Duodenal mucosa (tissue), 2 donors: ENCODE data around the gene NCLN.
"Not testable (repeated sequence)": the region's sequence is repeated elsewhere in the genome, so short reads cannot be mapped to it uniquely, and the experiment has no call there.

Source experiments
- H3K27ac ChIP-seq: one replicate; pipeline ENCODE4 v1.7.0; 2013; ENCODE audit warnings: low read depth, low read length
- H3K27me3 ChIP-seq, 2 donors: one replicate each; pipeline ENCODE4 v1.7.0; 2013; ENCODE audit warnings: low read length in 2 of 2, control low read depth in 1 of 2; ENCODE audit not compliant: insufficient read depth in 2 of 2, control insufficient read depth in 1 of 2
- H3K36me3 ChIP-seq, 2 donors: one replicate each; pipeline ENCODE4 v1.7.0; 2013; ENCODE audit warnings: low read length in 2 of 2, control low read depth in 1 of 2; ENCODE audit not compliant: insufficient read depth in 2 of 2, control insufficient read depth in 1 of 2
- H3K4me1 ChIP-seq, 2 donors: one replicate each; pipeline ENCODE4 v1.7.0; 2013; ENCODE audit warnings: low read length in 2 of 2, control low read depth in 1 of 2; ENCODE audit not compliant: insufficient read depth in 2 of 2, control insufficient read depth in 1 of 2
- H3K4me3 ChIP-seq, 2 donors: one replicate each; pipeline ENCODE4 v1.7.0; 2013; ENCODE audit warnings: low read length in 2 of 2, low read depth in 1 of 2
- H3K9ac ChIP-seq, 2 donors: one replicate each; pipeline ENCODE4 v1.7.0; 2013; ENCODE audit warnings: low read length in 2 of 2, low read depth in 1 of 2
- H3K9me3 ChIP-seq, 2 donors: one replicate each; pipeline ENCODE4 v1.7.0; 2013; ENCODE audit warnings: low read length in 2 of 2, control low read depth in 1 of 2; ENCODE audit not compliant: control insufficient read depth in 1 of 2

Gene NCLN

DNA sequence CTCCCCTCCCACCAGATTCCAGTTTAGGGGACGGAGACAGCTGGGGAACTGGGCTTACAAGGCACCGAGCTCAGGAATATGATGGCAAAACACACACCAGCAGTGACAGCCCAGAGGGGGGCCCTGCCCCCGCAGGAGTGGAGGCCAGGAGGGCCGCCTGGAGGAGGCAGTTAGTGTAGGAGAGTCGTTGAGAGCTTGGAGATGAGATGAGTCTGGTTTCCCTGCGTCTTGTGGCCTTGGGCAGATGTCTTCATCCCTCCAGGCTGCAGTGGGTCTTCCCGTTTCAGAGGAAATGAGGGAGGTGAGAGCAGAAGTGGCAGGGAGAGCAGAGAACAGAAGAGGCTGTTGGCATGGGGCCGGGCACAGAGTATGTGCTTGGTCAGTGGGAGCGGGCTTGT, 43.6 kb downstream of the NCLN start:
- Histone ChIP-seq H3K4me1 (no peaks in the 10 kb centered on the region), H3K36me3 (no peaks in the 10 kb centered on the region), H3K27ac (no peak overlapping the region), H3K27me3 (peaks cover 38 to 41% of the 10 kb centered on the region in 2 donors), H3K9me3 (no peaks in the 10 kb centered on the region), H3K4me3 (no peak overlapping the region), H3K9ac (no peak overlapping the region)

DNA sequence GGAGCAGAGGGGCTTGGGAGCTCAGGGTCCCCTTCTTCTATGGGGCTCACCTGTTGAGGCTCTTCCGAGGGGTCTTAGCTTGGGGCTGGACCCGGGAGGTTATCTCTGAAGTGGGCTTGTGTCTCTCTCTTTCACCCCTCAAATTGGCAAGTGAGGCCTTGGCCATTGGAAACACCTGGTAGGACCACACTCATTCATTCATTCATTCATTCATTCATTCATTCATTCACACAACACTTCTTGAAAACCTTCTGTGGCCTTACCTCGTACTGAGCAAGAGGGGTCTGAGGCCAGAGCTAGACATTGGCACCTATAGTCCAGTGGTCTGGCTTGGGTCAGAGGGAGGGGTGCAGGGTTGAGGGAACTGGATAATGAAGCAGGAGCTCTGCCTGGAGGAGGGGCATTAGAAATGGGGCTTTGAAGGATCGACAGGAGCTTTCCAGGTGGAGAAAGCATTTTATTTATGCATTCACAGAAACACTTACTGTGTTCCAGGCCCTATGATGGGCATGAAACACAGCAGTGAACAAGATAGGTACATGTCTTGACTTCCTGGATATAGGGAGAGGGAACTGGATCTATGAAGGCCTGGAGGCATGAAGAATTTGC, 44.3 kb downstream of the NCLN start:
- Histone ChIP-seq H3K27ac (no peak overlapping the region), H3K4me1 (no peaks in the 10 kb centered on the region), H3K27me3 (peaks cover 38 to 41% of the 10 kb centered on the region in 2 donors)

DNA sequence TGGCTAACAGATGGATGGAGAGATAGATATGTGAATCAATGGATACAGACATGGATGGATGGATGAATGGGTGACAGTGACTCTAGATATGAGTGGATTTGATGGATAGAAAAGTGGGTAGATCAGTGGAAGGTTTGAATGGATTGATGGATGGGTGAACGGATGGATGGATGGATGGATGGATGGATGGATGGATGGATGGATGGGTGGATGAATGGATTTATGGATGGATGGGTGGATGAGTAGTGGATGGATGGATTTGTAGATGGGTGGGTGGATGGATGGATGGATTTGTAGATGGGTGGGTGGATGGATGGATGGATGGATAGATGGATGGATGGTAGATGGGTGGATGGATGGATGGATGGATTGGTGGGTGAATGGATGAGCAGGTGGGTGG, 45.6 kb downstream of the NCLN start:
- H3K36me3 ChIP-seq, result no peaks in the 10 kb centered on the region
- no peak overlapping the region for H3K27ac ChIP-seq
- H3K4me1 ChIP-seq, result no peaks in the 10 kb centered on the region
- H3K27me3 ChIP-seq, result peaks cover 29 to 35% of the 10 kb centered on the region in 2 donors
- H3K9ac ChIP-seq, result no peak overlapping the region
- no peak overlapping the region for H3K4me3 ChIP-seq
- no peaks in the 10 kb centered on the region for H3K9me3 ChIP-seq

More for the DNA sequence above, 44.3 kb downstream of the NCLN start:
- Histone ChIP-seq H3K9me3 (no peaks in the 10 kb centered on the region), H3K36me3 (no peaks in the 10 kb centered on the region), H3K9ac (no peak overlapping the region), H3K4me3 (no peak overlapping the region)

DNA sequence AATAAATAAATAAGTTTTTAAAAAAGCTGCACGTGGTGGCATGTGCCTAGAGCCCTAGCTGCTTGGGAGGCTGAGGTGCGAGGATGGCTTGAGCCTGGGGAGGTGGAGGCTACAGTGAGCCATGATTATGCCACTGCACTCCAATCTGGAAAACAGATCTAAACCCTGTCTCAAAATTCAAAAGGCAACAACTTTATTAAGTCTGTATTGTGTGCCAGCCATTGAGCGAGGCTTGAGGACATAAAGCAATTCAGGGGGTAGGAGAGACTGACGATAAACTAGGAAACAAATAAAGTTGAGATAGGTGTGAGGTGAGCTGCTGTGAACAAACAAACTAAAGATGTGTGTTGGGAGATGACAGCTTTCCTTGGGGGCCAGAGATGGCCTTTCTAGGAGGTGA, 47.4 kb downstream of the NCLN start:
- H3K4me1 ChIP-seq, result no peaks in the 10 kb centered on the region
- H3K9me3 ChIP-seq, result no peaks in the 10 kb centered on the region
- H3K4me3 ChIP-seq, result no peak overlapping the region
- no peak overlapping the region for H3K27ac ChIP-seq
- no peaks in the 10 kb centered on the region for H3K36me3 ChIP-seq
- H3K9ac ChIP-seq, result no peak overlapping the region
- peaks cover 11 to 18% of the 10 kb centered on the region in 2 donors for H3K27me3 ChIP-seq

DNA sequence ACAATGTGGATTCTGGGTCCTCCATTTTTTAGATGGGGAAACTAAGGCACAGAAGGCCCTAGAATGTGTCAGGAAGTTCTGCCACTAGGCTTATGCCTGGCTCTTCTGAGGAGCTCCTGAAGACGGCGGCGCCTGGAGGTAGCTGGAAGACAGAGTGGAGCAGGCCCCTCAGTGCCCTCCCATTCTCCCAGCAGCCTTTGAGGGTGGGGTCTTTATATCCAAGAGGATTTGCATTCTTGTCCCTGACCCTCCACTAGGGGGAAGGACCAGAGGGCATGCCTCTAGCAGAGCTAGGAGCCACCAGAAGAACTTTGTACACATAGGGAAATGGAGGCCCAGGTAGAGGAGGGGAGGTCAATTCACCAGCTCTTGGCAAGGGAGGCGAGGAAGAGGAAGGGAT, 48.1 kb downstream of the NCLN start:
- Histone ChIP-seq H3K9me3 (no peaks in the 10 kb centered on the region), H3K27ac (no peak overlapping the region), H3K9ac (no peak overlapping the region), H3K36me3 (no peaks in the 10 kb centered on the region), H3K4me1 (no peaks in the 10 kb centered on the region), H3K4me3 (no peak overlapping the region), H3K27me3 (peaks cover 9 to 13% of the 10 kb centered on the region in 2 donors)

DNA sequence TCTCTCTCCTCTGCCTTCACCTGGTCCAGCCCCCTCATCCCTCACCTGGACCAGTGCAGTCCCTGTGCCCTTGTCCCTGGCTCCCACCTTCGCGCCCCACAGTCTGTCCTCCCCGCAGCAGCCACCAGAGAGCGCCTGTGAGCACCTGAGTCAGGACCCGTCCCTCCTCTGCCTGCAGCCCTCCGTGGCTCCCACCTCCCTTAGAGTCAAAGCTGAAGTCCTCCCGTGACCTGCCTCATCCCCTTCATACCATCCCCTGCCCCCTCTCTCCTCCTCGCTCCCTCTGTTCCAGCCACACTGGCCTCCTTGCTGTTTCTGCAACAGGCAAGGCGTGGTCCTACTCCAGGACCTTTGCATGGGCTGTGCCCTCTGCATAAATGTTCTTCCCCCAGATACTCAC, 49.1 kb downstream of the NCLN start:
- Histone ChIP-seq H3K27ac (no peak overlapping the region), H3K4me1 (no peaks in the 10 kb centered on the region), H3K27me3 (peaks cover 0 to 9% of the 10 kb centered on the region in 2 donors), H3K36me3 (no peaks in the 10 kb centered on the region), H3K4me3 (no peak overlapping the region), H3K9ac (no peak overlapping the region), H3K9me3 (no peaks in the 10 kb centered on the region)

DNA sequence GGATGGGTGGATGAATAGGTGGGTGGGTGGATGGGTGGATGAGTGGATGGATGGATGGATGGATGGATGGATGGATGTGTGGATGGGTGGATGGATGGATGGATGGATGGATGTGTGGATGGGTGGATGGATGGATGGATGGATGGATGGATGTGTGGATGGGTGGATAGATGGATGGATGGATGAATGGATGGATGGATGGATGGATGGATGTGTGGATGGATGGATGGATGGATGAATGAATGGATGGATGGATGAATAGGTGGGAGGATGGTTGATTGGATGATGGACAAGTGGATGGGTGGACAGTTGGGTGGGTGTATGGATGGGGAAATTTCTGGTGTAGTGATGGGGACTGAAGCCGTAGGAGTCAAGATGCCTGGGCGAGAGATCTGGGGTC, 49.9 kb downstream of the NCLN start:
- H3K4me1 ChIP-seq, H3K27me3 ChIP-seq, H3K4me3 ChIP-seq, H3K9me3 ChIP-seq, H3K36me3 ChIP-seq, H3K27ac ChIP-seq, H3K9ac ChIP-seq: not testable (repeated sequence)

DNA sequence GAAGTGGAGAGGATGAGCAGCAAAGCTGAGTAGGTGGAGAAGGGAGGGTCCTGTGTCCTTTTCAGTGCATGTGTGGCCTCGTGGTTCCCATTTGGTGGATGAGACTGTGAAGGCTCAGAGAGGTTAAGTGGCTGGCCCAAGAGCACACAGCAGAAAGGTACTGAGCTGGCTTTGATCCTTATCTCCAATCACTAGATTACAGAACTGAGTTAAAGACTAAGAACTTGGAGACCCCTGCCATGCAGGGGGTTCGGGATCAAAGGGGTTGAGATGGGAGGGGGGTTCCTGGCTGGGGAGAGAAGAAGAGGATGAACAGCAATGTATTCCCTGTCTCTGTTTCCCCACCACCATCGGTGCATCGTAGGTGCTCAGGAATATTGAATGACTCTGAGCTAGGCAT, 50.5 kb downstream of the NCLN start:
- no peaks in the 10 kb centered on the region for H3K4me1 ChIP-seq
- no peak overlapping the region for H3K27ac ChIP-seq
- H3K4me3 ChIP-seq, result no peak overlapping the region

DNA sequence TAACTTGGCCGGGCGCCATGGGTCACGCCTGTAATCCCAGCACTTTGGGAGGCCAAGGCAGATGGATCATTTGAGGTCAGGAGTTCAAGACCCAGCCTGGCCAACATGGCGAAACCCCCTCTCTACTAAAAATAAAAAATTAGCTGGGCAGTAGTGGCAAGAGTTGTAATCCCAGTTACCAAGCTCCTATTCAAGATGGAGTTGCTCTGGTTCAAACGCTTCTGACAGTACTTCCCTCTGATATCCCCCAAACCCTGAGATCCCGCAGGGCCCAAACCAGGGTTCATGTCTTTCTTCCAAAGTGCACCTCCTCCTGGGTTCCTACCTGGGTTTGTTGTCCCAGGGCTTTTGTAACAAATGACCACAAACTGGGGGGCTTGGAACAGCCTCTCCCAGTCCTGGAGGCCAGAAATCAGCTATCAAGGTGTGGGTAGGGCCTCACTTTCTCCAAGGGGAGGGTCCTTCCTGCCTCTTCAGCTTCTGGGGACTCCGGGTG, 52.4 kb downstream of the NCLN start:
- Histone ChIP-seq H3K9ac (no peak overlapping the region), H3K9me3 (no peaks in the 10 kb centered on the region), H3K36me3 (no peaks in the 10 kb centered on the region), H3K27me3 (no peaks in the 10 kb centered on the region), H3K4me3 (no peak overlapping the region), H3K27ac (no peak overlapping the region), H3K4me1 (no peaks in the 10 kb centered on the region)

More for the DNA sequence above, 50.5 kb downstream of the NCLN start:
- H3K9ac ChIP-seq, result no peak overlapping the region
- H3K9me3 ChIP-seq, result no peaks in the 10 kb centered on the region
- no peaks in the 10 kb centered on the region for H3K36me3 ChIP-seq
- H3K27me3 ChIP-seq, result peaks cover 0 to under 1% of the 10 kb centered on the region in 2 donors

DNA sequence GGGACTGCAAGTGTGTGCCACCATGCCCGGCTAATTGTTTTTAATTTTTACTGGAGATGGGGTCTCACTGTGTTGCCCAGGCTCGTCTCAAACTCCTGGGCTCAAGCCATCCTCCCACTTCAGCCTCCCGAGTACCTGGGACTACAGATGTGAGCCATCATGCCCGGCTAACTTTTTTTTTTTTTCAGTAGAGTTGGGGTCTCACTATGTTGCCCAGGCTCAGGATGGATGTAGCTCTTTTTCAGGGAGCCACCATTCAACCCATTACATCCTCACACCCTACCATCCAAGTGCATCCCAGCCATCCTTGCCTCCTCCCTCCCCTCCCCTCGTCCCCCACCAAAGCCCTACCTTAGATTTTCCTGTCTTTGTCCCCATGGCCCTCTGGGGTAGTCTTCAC, 53.6 kb downstream of the NCLN start:
- Histone ChIP-seq H3K9ac (no peak overlapping the region), H3K4me3 (no peak overlapping the region), H3K36me3 (no peaks in the 10 kb centered on the region), H3K4me1 (no peaks in the 10 kb centered on the region), H3K27ac (no peak overlapping the region), H3K27me3 (peaks cover 0 to 3% of the 10 kb centered on the region in 2 donors), H3K9me3 (no peaks in the 10 kb centered on the region)
